ENCODE measurements around the gene DPYSL3.
"Not testable (repeated sequence)": the region's sequence is repeated elsewhere in the genome, so short reads cannot be mapped to it uniquely, and the experiment has no call there.

DPYSL3 gene

GRCh38 chr5:147509710-147510651 is at the start of gene DPYSL3:
TSS of gene DPYSL3 (minus strand) at chr5:147510068. CDS start at chr5:147509858, 210 bp downstream.
- in situ Hi-C loops (cut with MboI; ENCODE audit: low sequenced_read_pairs, unreplicated experiment) = no loop called here
- peak; percentile 21 for DNase-seq (ENCODE audit: low spot score)
- TF ChIP-seq CTCF (IDR thresholded peaks at IDR 0.05; ENCODE audit: borderline replicate concordance, control extremely low read depth, extremely low read depth, insufficient read depth, missing control alignments) = no peak

- in situ Hi-C loops (cut with MboI; ENCODE audit: low sequenced_read_pairs, unreplicated experiment) = loop anchor here (25.0 kb wide), 1 partner anchor 322 kb away; the partner anchor contains the start of gene STK32A
- peak; percentile 29 for DNase-seq (ENCODE audit: low spot score)
- TF ChIP-seq CTCF (IDR thresholded peaks at IDR 0.05; ENCODE audit: borderline replicate concordance, control extremely low read depth, extremely low read depth, insufficient read depth, missing control alignments) = peak; percentile 24
Measured at GRCh38 chr5:147558826-147559225, 49.0 kb upstream of the DPYSL3 start.

- in situ Hi-C loops (cut with MboI; ENCODE audit: low sequenced_read_pairs, unreplicated experiment) = loop anchor here (25.0 kb wide), 1 partner anchor 321 kb away; the partner anchor contains the start of gene STK32A
- TF ChIP-seq CTCF (IDR thresholded peaks at IDR 0.05; ENCODE audit: borderline replicate concordance, control extremely low read depth, extremely low read depth, insufficient read depth, missing control alignments) = no peak
- DNase-seq (ENCODE audit: low spot score) = no peak
Measured at GRCh38 chr5:147557876-147558745, 48.2 kb upstream of the DPYSL3 start.

GRCh38 chr5:147555176-147555575 is 45.3 kb upstream of the DPYSL3 start:
- no peak for DNase-seq (ENCODE audit: low spot score)
- TF ChIP-seq CTCF (IDR thresholded peaks at IDR 0.05; ENCODE audit: borderline replicate concordance, control extremely low read depth, extremely low read depth, insufficient read depth, missing control alignments) = no peak
- in situ Hi-C loops (cut with MboI; ENCODE audit: low sequenced_read_pairs, unreplicated experiment) = loop anchor here (25.0 kb wide), 1 partner anchor 318 kb away; the partner anchor contains the start of gene STK32A

- no peak for TF ChIP-seq CTCF (IDR thresholded peaks at IDR 0.05; ENCODE audit: borderline replicate concordance, control extremely low read depth, extremely low read depth, insufficient read depth, missing control alignments)
- in situ Hi-C loops (cut with MboI; ENCODE audit: low sequenced_read_pairs, unreplicated experiment) = loop anchor here (25.0 kb wide), 1 partner anchor 317 kb away; the partner anchor contains the start of gene STK32A
- no peak for DNase-seq (ENCODE audit: low spot score)
Measured at GRCh38 chr5:147554261-147554817, 44.5 kb upstream of the DPYSL3 start.

GRCh38 chr5:147553817-147554216 is 43.9 kb upstream of the DPYSL3 start:
- DNase-seq (ENCODE audit: low spot score) = not testable (repeated sequence)
- in situ Hi-C loops (cut with MboI; ENCODE audit: low sequenced_read_pairs, unreplicated experiment) = loop anchor here (25.0 kb wide), 1 partner anchor 317 kb away; the partner anchor contains the start of gene STK32A

Measured in GM13976 (cell line).